Activated naive CD4-positive, alpha-beta T cell treated with Interleukin-2 at 50 U/mL for 16 hours (primary cell): ENCODE results near the gene MTIF2.
"Not testable (repeated sequence)": the region's sequence is repeated elsewhere in the genome, so short reads cannot be mapped to it uniquely, and the experiment has no call there.

Source experiments
- DNase-seq: peaks from one replicate; pipeline ENCODE4 v3.0.0-alpha.2; 2020

MTIF2 gene

GRCh38 chr2:55191888-55192287 lies 77.1 kb downstream of the MTIF2 start:
- DNase-seq, result not testable (repeated sequence)

GRCh38 chr2:55186837-55187236 lies 82.2 kb downstream of the MTIF2 start:
- DNase-seq, result not testable (repeated sequence)
